Kidney glomerular epithelial cell (primary cell): ENCODE results near the gene AXIN2.
"Not testable (repeated sequence)": the region's sequence is repeated elsewhere in the genome, so short reads cannot be mapped to it uniquely, and the experiment has no call there.

Experiments
- DNase-seq: peaks from one replicate; lab custom pipeline; 2025; lab: John Stamatoyannopoulos, UW

The AXIN2 gene

DNA sequence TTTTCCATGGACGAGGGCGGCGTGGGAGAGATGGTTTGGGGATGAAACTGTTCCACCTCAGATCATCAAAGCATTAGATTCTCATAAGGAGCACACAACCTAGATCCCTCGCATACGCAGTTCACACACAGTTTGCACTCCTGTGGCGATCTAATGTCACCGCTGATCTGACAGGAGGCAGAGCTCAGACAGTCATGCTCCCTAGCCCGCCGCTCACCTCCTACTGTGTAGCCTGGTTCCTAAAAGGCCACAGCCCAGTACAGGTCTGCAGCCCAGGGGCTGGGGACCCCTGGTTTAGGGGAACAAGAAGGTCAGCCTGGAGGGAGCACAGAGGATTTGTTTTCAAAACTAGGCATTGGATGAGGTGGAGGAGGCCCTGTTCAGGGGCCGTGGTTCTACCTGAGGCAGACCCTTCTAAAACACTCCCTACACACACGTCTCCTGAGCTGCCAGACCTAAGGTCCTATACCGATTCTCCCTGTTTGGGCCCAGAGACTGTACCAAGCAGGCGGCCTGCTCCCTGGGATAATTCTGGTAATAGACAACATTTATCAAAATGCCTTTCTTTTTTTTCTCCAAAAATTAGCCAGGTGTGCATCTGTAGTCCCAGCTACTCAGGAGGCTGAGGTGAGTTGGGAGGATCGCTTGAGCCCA is 38.6 kb downstream of the AXIN2 start:
- no peak for DNase-seq

DNA sequence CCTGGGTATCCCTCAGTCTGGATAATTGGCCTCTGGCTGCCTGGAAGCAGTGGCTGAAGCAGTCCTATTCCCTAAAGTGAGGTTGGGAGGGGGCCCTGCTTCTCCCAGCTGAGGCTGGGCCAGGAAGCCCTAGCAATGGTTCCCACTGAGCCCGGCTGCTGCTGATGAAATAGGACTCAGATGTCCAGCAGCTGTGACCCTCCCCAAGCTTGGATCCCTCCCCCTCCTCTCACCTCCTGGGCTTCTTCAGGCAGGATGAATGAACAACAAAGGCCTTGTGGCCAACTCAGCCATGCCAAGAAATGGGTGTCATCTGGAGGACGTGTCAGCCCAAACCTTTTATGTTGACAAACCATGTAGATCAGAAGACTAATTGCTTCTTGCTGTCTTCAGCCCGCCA is 42.0 kb downstream of the AXIN2 start:
- no peak for DNase-seq

DNA sequence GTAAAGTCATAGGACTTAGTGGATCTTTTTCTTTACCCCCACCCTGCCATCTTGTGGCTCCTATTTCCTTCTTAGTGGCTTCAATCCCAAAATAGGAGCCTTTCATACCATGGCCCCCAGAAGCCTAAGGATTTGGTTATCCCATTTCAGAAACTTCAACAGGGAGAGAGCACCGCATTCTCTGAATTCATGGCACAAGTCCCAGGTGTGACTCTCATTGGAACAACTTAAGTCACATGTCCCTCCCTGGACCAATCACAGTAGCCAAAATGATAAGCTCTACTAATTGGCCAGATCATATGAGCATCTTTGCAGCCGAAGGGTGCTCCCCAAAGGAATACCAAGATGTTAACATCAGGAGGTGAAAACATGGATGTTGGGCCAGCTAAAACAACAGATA is 43.2 kb downstream of the AXIN2 start:
- DNase-seq, result no peak

DNA sequence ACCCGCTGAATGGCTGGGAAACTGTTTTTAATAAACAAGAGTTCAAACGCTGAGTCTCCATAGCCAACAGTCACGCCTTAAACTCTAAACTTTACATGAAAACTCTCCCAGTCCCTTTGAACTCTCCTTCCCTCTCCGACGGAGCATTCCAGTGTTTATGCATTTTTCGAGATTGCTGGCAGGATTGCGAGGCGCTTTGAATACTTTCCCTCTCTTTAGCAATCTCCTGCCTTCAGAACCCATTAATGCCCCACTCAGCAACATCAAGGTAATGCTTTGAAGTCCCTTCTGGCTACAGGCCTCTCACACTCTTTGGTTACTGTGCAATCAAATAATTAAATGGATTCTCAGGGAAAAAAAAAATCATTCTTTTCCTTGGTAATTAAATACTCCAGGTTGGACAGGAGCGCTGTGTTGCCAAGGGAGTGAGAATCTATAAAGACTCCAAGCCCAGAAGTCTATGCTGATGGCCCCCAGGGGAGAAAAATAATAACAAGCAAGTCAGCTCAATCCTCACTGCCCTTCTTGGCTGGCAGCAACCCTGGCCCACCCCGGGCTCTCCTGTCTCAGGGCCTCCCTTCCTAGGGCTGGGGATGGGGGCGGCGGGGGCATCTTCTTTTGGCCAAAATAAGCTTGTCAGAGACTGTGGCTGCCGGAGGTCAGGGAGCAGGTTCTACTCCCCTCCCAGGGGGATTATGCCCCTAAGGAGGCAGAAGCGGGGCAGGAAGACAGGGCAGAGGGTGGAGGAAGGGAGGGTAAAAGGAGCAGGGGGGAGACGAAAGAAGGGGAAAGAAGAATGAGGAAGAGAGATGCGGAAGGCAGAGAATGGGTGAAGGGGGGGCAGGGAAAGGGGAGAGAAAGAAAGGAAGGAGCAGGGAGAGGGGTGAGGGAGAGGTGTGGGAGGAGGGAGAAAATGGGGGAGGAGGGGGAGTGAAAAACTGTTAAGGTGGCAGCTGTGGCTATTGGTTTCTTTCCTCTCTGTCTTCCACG is 45.2 kb downstream of the AXIN2 start:
- DNase-seq, result no peak

DNA sequence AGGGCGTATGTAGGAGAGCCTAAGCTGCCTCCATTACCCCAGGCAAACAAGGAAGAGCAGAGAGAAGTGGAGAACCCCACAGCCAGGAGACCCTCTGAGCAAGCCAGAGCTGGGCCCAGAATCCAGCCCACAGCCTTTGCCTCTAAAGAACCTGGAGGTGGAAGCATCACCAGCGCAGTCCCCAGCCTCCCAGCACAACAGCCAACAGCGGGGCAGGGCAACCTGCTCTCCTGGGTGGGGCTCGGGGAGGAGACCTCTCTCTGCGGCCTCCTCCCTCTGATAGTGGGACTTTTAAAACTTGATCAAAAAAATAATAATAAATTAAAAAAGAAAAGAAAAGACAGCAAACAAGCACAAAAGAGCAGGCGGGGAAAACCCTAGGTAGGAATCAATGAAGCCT is 45.9 kb downstream of the AXIN2 start:
- DNase-seq, result no peak

DNA sequence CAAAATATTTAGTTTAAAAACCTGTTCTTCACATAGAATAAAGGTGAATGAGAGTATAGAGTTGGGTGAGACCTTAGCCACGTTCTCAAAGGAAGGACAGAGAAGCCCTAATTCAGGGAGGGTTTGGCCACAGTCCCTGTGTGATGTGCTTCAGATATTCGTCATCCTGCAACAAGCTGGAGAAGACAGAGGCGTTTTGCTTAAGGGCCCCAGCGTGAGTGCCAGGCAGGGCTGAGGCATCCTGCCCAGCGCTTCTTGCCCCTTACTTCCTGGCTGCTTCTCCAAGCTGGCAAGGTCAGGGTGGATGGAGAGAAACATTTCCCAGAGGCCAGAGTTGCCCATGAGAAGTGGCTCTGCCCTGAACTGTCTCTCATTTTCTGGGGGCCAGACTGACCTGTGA is 46.9 kb downstream of the AXIN2 start:
- DNase-seq, result no peak

DNA sequence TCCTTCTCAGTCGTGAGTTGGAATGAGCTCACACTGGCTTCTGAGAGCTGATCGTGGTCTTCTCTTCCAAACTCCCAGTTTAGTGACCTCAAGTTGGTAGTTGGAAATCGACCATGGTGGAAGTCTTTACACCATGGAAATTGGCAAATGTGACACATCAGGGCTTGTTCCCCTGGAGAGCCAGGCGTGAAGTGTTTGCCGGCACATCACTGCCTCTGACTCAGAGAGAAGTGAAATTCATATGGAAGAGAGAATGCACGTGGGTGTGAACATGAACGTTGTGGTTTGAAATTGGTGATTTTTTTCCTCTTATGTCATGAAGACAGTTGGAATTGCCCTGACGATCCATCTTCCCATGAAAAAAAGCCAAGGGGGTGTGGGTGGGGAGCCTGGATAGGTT is 47.4 kb downstream of the AXIN2 start:
- no peak for DNase-seq

DNA sequence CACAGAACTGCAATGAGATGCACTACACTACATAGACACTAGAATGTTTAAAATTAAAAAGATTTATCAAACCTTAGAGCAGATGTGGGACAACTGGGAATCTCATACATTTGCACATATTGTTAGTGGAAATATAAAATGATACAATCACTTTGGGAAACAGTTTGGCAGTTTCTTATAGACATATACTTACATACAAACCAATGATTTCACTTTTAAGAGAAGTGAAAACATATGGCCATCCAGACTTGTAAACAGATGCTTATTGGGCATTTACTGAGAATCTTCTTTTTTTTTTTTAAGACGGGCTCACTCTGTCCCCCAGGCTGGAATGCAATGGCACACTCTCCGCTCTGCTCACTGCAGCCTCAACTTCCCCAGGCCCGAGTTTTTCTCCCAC is 50.1 kb downstream of the AXIN2 start:
- DNase-seq, result no peak

DNA sequence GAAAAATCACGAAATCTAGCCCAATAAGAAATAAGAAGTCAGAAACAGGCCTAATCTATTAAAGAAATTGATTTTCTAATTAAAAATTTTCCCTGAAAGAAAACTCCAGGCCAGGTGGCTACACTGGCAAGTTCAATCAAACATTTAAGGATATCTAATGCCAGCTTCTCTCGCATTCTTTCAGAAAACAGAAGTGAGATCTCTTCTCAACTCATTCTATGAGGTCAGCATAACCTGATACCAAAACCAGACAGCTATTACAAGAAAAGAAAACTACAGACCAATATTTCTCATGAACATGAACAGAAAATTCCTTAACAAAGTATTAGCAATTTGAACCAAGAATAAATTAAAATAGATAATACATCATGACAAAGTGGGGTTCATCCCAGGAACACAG is 52.4 kb downstream of the AXIN2 start:
- DNase-seq, result no peak

DNA sequence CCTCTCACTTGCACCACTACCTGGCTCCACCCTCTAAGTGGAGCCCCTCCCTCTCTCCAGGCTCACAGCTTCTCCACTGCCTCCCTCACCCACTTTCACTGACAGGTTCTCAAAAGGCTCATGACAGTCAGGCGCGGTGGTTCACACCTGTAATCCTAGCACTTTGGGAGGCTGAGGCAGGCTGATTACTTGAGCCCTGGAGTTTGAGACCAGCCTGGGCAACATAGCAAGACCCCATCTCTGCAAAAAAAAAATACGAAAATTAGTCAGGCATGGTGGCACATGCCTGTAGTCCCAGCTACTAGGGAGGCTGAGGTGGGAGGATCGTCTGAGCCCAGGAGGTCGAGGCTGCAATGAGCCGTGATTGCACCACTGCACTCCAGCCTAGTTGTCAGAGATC is 56.8 kb downstream of the AXIN2 start:
- DNase-seq, result not testable (repeated sequence)

DNA sequence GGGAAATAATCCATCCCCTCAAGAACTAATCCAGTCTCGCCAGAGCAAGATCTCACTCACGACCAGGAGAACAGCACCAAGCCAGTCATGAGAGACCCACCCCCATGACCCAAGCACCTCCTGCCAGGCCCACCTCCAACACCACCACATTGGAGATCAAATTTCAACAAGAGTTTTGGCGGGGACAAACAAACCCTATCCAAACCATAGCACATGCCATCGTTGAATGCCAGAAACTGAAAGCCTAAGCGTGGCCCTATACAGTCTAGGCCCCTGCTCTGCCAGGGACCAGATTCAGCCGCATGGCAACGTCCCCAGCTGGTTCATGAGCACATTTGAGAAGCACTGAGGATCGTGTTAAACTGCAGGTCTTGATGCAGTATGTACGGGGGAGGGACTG is 57.3 kb downstream of the AXIN2 start:
- DNase-seq, result no peak

DNA sequence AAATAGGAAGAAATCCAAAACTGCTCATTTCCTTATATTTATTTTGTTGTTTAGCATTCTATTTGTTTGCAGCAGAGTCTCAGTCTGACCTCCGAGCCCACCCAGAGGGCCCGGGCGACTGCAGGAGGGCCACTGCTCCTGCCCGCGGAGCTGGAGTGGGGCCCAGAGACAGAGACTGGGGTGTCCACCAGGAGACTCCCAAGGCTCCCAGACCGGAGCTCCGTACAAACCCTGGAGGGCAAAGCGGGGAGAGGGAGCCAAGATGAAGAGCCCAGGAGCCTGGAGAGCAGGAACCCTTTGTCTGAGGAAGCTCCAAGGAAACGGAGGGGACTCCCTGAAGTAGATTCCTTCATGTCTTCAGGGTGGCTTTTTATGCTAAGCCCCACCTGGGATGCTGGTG is 57.9 kb downstream of the AXIN2 start:
- no peak for DNase-seq

DNA sequence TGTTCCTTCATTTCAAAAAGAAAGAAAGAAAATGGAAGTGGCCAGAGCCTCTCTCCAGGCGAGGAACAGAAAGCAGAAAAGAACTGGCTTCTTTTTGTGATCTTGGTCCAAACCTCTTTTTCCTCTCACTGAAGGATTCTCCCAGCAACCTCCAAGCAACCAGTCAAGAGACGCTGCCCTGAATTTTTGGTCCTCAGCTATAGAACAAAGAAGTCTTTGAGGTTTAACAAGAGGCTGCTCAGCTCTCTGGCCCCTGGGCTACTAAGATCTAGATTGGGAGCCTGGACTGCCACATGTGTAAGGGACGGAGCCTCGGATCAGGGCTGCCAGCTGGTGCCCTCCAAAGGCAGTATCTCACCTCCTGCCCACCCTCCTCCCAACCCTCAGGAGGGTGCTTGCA is 62.6 kb downstream of the AXIN2 start:
- DNase-seq, result no peak

DNA sequence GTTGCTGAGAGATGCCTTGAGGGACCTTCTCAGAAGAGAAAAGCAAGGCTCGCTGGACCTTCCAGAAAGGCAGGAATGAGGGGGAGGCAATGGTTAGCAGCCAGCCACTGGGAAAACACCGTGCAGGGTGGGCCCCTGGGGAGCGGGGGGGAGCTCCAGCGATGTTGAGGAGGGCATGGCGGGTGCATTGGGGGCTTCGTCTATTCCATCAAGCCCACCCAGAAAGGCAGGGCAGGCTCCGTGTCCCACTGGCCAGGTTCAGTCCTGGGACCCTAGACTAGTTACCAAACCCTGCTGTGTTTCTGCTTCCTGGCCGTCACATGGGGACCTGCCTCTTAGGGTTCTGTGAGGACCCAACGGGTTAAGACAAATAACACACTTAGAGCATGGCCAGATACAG is 64.6 kb downstream of the AXIN2 start:
- no peak for DNase-seq

DNA sequence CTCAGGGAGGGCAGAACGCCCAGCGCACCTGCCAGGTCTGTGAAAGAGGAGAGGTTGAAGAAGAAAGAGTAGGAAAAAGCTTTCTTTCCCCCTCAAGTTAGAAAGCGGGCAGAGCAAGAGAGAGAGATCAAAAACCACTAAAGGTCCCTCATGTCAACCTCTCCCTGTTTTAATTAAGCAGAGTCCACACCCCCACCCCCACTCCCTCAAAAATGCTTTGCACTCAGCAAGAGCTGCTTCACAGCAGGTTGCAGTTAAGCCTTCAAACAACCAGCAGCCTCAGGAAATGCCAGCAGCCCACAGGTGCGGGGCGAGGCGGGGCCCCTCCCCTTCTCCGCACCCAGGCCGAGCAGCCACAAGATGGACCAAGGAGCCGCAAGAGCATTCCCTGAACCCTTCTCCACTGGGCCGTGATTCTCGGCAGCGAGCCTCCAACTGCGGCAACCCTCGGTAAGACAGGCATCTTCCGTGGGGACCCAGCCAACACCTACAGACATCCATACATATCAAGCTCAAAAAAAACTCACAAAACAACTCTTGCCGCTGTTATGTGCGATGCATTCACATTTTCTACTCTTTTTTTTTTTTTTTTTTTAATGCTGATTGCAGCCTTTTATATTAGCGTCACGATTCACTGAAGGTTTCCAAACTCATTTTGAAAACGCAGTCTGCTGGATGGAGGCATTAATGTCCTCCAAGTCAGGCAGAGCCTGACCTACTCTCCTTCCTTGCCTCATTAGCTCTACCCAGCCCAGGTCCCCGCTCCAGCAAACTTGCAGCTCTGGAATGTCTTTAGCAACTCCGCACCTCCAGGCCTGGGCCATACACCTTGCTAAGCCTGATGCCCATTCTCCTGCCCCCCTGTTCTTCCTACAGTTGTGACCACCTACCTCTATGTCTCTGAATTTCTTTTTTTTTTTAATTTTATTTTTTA is 66.1 kb downstream of the AXIN2 start:
- no peak for DNase-seq

DNA sequence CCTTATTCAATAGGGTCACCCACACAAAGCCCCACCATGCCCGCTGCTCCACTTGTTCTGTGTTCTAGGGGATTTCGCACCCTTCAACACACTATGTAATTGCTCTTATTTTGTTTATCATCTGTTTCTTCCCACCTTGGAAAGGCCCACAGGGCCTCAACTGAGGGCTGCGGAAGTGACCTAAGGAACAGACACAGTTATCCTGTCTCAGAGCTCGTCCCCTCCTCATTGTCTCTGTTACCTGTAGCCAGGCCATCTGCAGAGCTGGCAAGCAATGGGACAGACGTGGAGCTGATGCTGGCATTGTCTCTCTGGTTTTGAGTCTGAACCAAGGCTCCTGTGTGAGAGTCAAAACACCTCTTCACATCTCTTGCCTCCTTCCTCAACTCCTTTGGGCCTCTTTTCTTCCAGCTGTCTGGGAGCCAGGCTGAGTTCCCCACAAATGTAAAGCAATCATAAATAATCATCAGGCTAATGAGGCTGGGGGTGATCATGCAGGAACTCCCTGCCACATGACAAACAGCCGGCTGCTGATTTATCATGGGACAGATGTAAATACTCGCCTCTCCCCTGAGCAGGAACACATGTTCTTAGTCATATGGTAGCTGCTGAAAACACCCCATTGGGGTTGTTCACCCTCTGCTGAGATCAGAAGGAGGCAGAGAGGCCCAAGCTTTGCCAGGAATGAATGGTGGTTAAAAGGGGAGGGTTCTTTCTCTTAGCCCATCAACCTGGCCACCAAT is 71.9 kb downstream of the AXIN2 start:
- no peak for DNase-seq

DNA sequence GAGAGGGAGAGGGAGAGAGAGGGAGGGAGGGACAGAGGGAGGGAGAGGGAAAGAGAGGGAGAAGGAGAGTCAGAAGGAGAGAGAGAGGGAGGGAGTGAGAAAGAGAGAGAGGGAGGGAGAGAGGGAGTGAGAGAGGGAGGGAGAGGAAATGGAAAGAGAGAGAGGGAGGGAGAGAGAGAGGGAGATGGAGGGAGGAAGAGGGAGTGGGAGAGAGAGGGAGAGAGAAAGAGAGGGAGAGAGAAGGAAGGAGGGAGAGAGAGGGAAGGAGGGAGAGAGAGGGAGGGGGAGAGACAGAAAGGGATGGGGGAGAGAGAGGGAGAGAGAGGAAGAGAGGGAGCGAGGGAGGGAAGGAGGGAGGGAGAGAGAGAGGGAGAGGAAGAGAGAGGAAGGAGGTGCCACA is 72.8 kb downstream of the AXIN2 start:
- no peak for DNase-seq

DNA sequence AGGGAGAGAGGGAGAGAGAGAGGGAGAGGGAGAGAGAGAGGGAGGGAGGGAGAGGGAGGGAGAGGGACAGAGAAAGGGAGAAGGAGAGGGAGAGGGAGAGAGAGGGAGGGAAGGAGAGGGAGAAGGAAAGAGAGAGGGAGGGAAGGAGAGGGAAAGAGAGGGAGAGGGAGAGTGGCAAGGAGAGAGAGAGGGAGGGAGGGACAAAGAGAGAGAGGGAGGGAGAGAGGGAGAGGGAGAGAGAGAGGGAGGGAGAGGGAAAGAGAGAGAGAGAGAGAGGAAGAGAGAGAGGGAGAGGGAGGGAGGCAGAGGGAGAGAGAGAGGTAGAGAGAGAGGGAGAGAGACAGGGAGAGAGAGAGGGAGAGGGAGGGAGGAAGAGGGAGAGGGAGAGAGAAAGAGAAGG is 73.5 kb downstream of the AXIN2 start:
- DNase-seq, result no peak

DNA sequence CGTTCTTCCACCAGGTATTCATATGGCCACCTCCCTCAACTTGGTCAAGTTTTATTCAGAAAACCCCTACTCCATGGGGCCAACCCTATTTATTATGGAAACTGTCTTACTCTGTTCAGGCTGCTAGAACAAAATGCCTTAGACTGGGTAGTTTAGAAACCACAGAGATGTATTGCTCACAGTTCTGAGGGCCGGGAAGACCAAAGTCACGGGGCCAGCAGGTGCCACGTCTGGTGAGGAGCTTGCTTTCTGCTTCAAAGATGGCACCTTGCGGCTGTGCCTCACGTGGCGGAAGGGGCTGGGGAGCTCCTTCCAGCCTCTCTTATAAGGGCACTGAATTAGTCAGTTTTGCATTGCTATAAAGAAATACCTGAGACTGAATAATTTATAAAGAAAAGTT is 74.3 kb downstream of the AXIN2 start:
- DNase-seq, result no peak

DNA sequence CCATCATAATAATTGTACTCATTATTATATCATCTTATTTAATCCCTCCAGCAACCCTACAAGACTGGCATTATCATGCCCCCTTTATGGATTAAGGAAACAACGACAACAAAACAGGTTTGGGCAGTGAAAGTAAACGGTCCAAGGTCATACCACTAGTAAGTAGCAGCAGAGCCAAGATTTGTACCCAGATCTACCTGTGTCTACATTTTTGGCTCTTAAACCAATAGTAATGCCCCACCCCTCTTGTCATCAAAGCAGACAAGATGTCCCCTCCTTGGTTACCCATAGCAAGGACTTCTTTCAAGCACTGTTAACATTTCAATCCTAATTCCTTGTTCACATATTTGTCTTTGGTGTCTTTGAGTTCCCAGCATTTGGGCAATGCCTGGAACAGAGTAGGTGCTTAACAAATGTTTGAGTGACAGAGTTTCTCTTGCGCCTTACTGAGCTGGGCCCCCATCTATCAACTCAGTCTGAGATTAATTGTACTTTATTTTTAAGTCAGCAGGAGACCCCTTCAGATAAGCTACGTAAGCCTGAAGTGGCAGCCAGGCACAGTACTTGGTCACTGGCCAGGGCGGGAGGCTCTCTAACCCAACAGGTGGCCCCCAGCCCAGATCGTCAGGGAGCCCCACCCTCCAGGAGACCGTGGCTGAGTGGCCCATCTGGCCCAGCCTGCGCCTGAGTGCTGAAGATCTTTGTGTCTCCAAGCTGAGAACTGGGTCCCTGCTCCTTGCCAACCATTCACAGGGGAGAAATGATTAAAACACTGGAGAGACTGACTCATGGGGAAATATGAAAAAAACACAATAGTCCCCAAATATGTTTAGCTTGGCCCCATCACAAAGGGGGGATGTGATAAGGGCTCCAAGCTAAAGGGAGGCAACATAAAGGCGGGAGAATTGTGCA is 75.8 kb downstream of the AXIN2 start:
- DNase-seq, result no peak

DNA sequence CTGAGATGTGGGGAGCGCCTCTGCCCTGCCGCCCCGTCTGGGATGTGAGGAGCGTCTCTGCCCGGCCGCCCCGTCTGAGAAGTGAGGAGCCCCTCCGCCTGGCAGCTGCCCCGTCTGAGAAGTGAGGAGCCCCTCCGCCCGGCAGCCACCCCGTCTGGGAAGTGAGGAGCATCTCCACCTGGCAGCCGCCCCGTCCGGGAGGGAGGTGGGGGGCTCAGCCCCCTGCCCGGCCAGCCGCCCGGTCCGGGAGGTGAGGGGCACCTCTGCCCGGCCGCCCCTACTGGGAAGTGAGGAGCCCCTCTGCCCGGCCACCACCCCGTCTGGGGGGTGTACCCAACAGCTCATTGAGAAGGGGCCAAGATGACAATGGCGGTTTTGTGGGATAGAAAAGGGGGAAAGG is 77.0 kb downstream of the AXIN2 start:
- DNase-seq, result not testable (repeated sequence)
